Liver (tissue), 3 donors: ENCODE results near the gene LINS1.

Experiments used
- EGR1 ChIP-seq, 2 donors: IDR thresholded peaks; 2 replicates each; pipeline ENCODE4 v1.6.1; 2016 to 2018; ENCODE audit warnings: antibody characterized with exemption in 2 of 2, low read depth in 2 of 2
- FOXA1 ChIP-seq: IDR thresholded peaks from 2 replicates; pipeline ENCODE4 v1.6.1; 2016; ENCODE audit warnings: antibody characterized with exemption
- HNF4A ChIP-seq, 2 donors: conservative IDR thresholded peaks; 2 replicates each; pipeline ENCODE4 v1.6.1; 2016; ENCODE audit warnings: antibody characterized with exemption in 2 of 2, mild to moderate bottlenecking in 2 of 2
- HNF4G ChIP-seq: IDR thresholded peaks from 2 replicates; pipeline ENCODE4 v1.6.1; 2016; ENCODE audit warnings: antibody characterized with exemption
- JUND ChIP-seq, 2 donors: IDR thresholded peaks; 2 replicates each; pipeline ENCODE4 v1.6.1; 2016; ENCODE audit warnings: antibody characterized with exemption in 2 of 2
- NR2F2 ChIP-seq: IDR thresholded peaks from 2 replicates; pipeline ENCODE4 v1.6.1; 2016; ENCODE audit warnings: antibody characterized with exemption
- RAD21 ChIP-seq, 2 donors: IDR thresholded peaks; 2 replicates each; pipeline ENCODE4 v1.6.1; 2016; ENCODE audit warnings: antibody characterized with exemption in 2 of 2, mild to moderate bottlenecking in 2 of 2
- TAF1 ChIP-seq: conservative IDR thresholded peaks from 2 replicates; pipeline ENCODE4 v1.6.1; 2016; ENCODE audit warnings: antibody characterized with exemption, mild to moderate bottlenecking
- YY1 ChIP-seq: IDR thresholded peaks from 2 replicates; pipeline ENCODE4 v1.6.1; 2016; ENCODE audit warnings: antibody characterized with exemption, mild to moderate bottlenecking
- TF ChIP-seq, protein P1 (sequence below): IDR thresholded peaks from 2 replicates; pipeline ENCODE4 v1.6.1; 2016; ENCODE audit warnings: antibody characterized with exemption
- TF ChIP-seq, protein P2 (sequence below): IDR thresholded peaks from 2 replicates; pipeline ENCODE4 v1.6.1; 2016; ENCODE audit warnings: antibody characterized with exemption, mild to moderate bottlenecking
- TF ChIP-seq, protein P3 (sequence below): IDR thresholded peaks from 2 replicates; pipeline ENCODE4 v1.6.1; 2016; ENCODE audit warnings: antibody characterized with exemption
- TF ChIP-seq, protein P4 (sequence below): fragments of 150-350 bp; IDR thresholded peaks from 2 replicates; pipeline ENCODE4 v1.5.1; 2017; ENCODE audit warnings: improper control_type of control experiment, low read depth, low read length; ENCODE audit not compliant: missing input control
- TF ChIP-seq, protein P5 (sequence below): IDR thresholded peaks from 2 replicates; pipeline ENCODE4 v1.6.1; 2016; ENCODE audit warnings: antibody characterized with exemption
- donor health status: healthy.
- donor health status: healthy.

DNA sequence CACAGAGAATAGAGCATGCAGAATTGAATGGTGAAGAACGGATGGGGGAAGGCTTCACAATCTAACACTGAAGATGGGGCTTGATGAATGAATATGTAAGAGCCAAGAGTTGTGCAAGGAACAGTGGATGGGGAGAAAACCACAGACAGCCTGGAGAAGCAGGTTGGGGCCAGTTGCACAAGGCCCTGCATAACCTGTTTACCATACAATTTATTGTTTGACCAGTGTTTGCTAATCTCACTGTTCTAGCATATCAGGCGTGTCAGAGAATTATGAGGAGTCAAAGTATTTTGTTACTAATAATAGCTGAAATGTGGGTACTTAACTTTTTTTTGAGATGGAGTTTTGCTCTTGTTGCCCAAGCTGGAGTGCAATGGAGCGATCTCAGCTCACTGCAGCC lies 36.4 kb downstream of the LINS1 start:
- no peak for TF ChIP-seq TAF1
- TF ChIP-seq, protein P1, sequence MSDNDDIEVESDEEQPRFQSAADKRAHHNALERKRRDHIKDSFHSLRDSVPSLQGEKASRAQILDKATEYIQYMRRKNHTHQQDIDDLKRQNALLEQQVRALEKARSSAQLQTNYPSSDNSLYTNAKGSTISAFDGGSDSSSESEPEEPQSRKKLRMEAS: no peak
- TF ChIP-seq, protein P2, sequence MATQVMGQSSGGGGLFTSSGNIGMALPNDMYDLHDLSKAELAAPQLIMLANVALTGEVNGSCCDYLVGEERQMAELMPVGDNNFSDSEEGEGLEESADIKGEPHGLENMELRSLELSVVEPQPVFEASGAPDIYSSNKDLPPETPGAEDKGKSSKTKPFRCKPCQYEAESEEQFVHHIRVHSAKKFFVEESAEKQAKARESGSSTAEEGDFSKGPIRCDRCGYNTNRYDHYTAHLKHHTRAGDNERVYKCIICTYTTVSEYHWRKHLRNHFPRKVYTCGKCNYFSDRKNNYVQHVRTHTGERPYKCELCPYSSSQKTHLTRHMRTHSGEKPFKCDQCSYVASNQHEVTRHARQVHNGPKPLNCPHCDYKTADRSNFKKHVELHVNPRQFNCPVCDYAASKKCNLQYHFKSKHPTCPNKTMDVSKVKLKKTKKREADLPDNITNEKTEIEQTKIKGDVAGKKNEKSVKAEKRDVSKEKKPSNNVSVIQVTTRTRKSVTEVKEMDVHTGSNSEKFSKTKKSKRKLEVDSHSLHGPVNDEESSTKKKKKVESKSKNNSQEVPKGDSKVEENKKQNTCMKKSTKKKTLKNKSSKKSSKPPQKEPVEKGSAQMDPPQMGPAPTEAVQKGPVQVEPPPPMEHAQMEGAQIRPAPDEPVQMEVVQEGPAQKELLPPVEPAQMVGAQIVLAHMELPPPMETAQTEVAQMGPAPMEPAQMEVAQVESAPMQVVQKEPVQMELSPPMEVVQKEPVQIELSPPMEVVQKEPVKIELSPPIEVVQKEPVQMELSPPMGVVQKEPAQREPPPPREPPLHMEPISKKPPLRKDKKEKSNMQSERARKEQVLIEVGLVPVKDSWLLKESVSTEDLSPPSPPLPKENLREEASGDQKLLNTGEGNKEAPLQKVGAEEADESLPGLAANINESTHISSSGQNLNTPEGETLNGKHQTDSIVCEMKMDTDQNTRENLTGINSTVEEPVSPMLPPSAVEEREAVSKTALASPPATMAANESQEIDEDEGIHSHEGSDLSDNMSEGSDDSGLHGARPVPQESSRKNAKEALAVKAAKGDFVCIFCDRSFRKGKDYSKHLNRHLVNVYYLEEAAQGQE: no peak
- TF ChIP-seq FOXA1: no peak
- TF ChIP-seq, protein P3, sequence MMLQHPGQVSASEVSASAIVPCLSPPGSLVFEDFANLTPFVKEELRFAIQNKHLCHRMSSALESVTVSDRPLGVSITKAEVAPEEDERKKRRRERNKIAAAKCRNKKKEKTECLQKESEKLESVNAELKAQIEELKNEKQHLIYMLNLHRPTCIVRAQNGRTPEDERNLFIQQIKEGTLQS: no peak
- TF ChIP-seq, protein P4, sequence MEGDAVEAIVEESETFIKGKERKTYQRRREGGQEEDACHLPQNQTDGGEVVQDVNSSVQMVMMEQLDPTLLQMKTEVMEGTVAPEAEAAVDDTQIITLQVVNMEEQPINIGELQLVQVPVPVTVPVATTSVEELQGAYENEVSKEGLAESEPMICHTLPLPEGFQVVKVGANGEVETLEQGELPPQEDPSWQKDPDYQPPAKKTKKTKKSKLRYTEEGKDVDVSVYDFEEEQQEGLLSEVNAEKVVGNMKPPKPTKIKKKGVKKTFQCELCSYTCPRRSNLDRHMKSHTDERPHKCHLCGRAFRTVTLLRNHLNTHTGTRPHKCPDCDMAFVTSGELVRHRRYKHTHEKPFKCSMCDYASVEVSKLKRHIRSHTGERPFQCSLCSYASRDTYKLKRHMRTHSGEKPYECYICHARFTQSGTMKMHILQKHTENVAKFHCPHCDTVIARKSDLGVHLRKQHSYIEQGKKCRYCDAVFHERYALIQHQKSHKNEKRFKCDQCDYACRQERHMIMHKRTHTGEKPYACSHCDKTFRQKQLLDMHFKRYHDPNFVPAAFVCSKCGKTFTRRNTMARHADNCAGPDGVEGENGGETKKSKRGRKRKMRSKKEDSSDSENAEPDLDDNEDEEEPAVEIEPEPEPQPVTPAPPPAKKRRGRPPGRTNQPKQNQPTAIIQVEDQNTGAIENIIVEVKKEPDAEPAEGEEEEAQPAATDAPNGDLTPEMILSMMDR: no peak
- TF ChIP-seq JUND (IDR thresholded peaks at IDR 0.05): no peak
- TF ChIP-seq EGR1 (IDR thresholded peaks at IDR 0.05; ENCODE audit: low read depth in 2 of 2): no peak
- no peak for TF ChIP-seq HNF4A (conservative IDR thresholded peaks at IDR 0.05)
- no peak for TF ChIP-seq HNF4G
- no peak for TF ChIP-seq YY1
- no peak for TF ChIP-seq RAD21 (IDR thresholded peaks at IDR 0.05)
- TF ChIP-seq, protein P5, sequence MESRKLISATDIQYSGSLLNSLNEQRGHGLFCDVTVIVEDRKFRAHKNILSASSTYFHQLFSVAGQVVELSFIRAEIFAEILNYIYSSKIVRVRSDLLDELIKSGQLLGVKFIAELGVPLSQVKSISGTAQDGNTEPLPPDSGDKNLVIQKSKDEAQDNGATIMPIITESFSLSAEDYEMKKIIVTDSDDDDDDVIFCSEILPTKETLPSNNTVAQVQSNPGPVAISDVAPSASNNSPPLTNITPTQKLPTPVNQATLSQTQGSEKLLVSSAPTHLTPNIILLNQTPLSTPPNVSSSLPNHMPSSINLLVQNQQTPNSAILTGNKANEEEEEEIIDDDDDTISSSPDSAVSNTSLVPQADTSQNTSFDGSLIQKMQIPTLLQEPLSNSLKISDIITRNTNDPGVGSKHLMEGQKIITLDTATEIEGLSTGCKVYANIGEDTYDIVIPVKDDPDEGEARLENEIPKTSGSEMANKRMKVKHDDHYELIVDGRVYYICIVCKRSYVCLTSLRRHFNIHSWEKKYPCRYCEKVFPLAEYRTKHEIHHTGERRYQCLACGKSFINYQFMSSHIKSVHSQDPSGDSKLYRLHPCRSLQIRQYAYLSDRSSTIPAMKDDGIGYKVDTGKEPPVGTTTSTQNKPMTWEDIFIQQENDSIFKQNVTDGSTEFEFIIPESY: no peak
- TF ChIP-seq NR2F2: no peak
